ENCODE data around the gene SLC38A8. TPM values are rescaled to one million over a fixed set of nuclear protein-coding genes. Genes with fewer than 3 reads are reported as not detected.

SLC38A8 gene
- not detected for polyA plus RNA-seq (2012; ENCODE audit: low read depth, missing spikeins)

GRCh38 chr16:84042308-84042878 lies at the start of gene SLC38A8:
TSS of gene SLC38A8 (minus strand) at chr16:84042795. CDS start at chr16:84042157, 638 bp downstream.
- FAIRE-seq = no peak
- TF ChIP-seq PAX5 (IDR thresholded peaks at IDR 0.05; ENCODE audit: insufficient read depth, low read length, severe bottlenecking) = no peak
- TF ChIP-seq SPI1 (IDR thresholded peaks at IDR 0.05; ENCODE audit: low read depth, low read length) = no peak
- TF ChIP-seq POU2F2 (IDR thresholded peaks at IDR 0.05; ENCODE audit: low read depth, low read length) = no peak
- no peak for TF ChIP-seq POLR2A (IDR thresholded peaks at IDR 0.05; ENCODE audit: low read depth, low read length)
- no peak for TF ChIP-seq POLR2AphosphoS5 (IDR thresholded peaks at IDR 0.05; ENCODE audit: low read depth, low read length)
- no peak for TF ChIP-seq TAF1 (IDR thresholded peaks at IDR 0.05; ENCODE audit: low read depth, low read length)

GRCh38 chr16:84091460-84091859 lies 48.9 kb upstream of the SLC38A8 start:
- DNase-seq (ENCODE audit: insufficient read length, low spot score) (no peak), FAIRE-seq (no peak)
- no peak for TF ChIP-seq PAX5 (IDR thresholded peaks at IDR 0.05; ENCODE audit: insufficient read depth, low read length, severe bottlenecking)
- TF ChIP-seq SPI1 (IDR thresholded peaks at IDR 0.05; ENCODE audit: low read depth, low read length) = no peak
- no peak for TF ChIP-seq POLR2AphosphoS5 (IDR thresholded peaks at IDR 0.05; ENCODE audit: low read depth, low read length)
- no peak for TF ChIP-seq POU2F2 (IDR thresholded peaks at IDR 0.05; ENCODE audit: low read depth, low read length)
- TF ChIP-seq POLR2A (IDR thresholded peaks at IDR 0.05; ENCODE audit: low read depth, low read length) = no peak
- no peak for TF ChIP-seq TAF1 (IDR thresholded peaks at IDR 0.05; ENCODE audit: low read depth, low read length)

More at GRCh38 chr16:84042308-84042878, at the start of gene SLC38A8:
- no peak for DNase-seq (ENCODE audit: insufficient read length, low spot score)

GRCh38 chr16:84090211-84090610 lies 47.6 kb upstream of the SLC38A8 start:
- DNase-seq (ENCODE audit: insufficient read length, low spot score) (no peak), FAIRE-seq (no peak)
- TF ChIP-seq TAF1 (IDR thresholded peaks at IDR 0.05; ENCODE audit: low read depth, low read length) = no peak
- no peak for TF ChIP-seq PAX5 (IDR thresholded peaks at IDR 0.05; ENCODE audit: insufficient read depth, low read length, severe bottlenecking)
- no peak for TF ChIP-seq POLR2A (IDR thresholded peaks at IDR 0.05; ENCODE audit: low read depth, low read length)

- DNase-seq (ENCODE audit: insufficient read length, low spot score) (peak; percentile 61), FAIRE-seq (peak; percentile 100)
- TF ChIP-seq POLR2A (IDR thresholded peaks at IDR 0.05; ENCODE audit: low read depth, low read length) (no peak), POLR2AphosphoS5 (IDR thresholded peaks at IDR 0.05; ENCODE audit: low read depth, low read length) (no peak), POU2F2 (IDR thresholded peaks at IDR 0.05; ENCODE audit: low read depth, low read length) (peak; percentile 68; the same call in 1 of the 2 replicates), TAF1 (IDR thresholded peaks at IDR 0.05; ENCODE audit: low read depth, low read length) (no peak), PAX5 (IDR thresholded peaks at IDR 0.05; ENCODE audit: insufficient read depth, low read length, severe bottlenecking) (peak; percentile 68), SPI1 (IDR thresholded peaks at IDR 0.05; ENCODE audit: low read depth, low read length) (peak; percentile 77)
These were observed 46.2 kb upstream of the SLC38A8 start for GRCh38 chr16:84088695-84089395.

GRCh38 chr16:84087466-84088151 lies 45.0 kb upstream of the SLC38A8 start:
- FAIRE-seq = peak; percentile 89
- DNase-seq (ENCODE audit: insufficient read length, low spot score) = no peak
- TF ChIP-seq POU2F2 (IDR thresholded peaks at IDR 0.05; ENCODE audit: low read depth, low read length) (no peak), SPI1 (IDR thresholded peaks at IDR 0.05; ENCODE audit: low read depth, low read length) (peak; percentile 36; the same call in 1 of the 2 replicates)

GRCh38 chr16:84087001-84087400 lies 44.4 kb upstream of the SLC38A8 start:
- no peak for TF ChIP-seq POLR2AphosphoS5 (IDR thresholded peaks at IDR 0.05; ENCODE audit: low read depth, low read length)
- DNase-seq (ENCODE audit: insufficient read length, low spot score) (no peak), FAIRE-seq (no peak)

- no peak for DNase-seq (ENCODE audit: insufficient read length, low spot score)
- no peak for FAIRE-seq
- no peak for TF ChIP-seq POU2F2 (IDR thresholded peaks at IDR 0.05; ENCODE audit: low read depth, low read length)
- TF ChIP-seq SPI1 (IDR thresholded peaks at IDR 0.05; ENCODE audit: low read depth, low read length) = no peak
- TF ChIP-seq TAF1 (IDR thresholded peaks at IDR 0.05; ENCODE audit: low read depth, low read length) = no peak
- TF ChIP-seq PAX5 (IDR thresholded peaks at IDR 0.05; ENCODE audit: insufficient read depth, low read length, severe bottlenecking) = no peak
- no peak for TF ChIP-seq POLR2A (IDR thresholded peaks at IDR 0.05; ENCODE audit: low read depth, low read length)
- TF ChIP-seq POLR2AphosphoS5 (IDR thresholded peaks at IDR 0.05; ENCODE audit: low read depth, low read length) = no peak
These were observed 43.7 kb upstream of the SLC38A8 start for GRCh38 chr16:84086341-84086740.

- DNase-seq (ENCODE audit: insufficient read length, low spot score) (no peak), FAIRE-seq (no peak)
- no peak for TF ChIP-seq POLR2AphosphoS5 (IDR thresholded peaks at IDR 0.05; ENCODE audit: low read depth, low read length)
- TF ChIP-seq POU2F2 (IDR thresholded peaks at IDR 0.05; ENCODE audit: low read depth, low read length) = no peak
- no peak for TF ChIP-seq POLR2A (IDR thresholded peaks at IDR 0.05; ENCODE audit: low read depth, low read length)
- TF ChIP-seq PAX5 (IDR thresholded peaks at IDR 0.05; ENCODE audit: insufficient read depth, low read length, severe bottlenecking) = no peak
- no peak for TF ChIP-seq SPI1 (IDR thresholded peaks at IDR 0.05; ENCODE audit: low read depth, low read length)
- no peak for TF ChIP-seq TAF1 (IDR thresholded peaks at IDR 0.05; ENCODE audit: low read depth, low read length)
These were observed 43.2 kb upstream of the SLC38A8 start for GRCh38 chr16:84085773-84086172.

GRCh38 chr16:84085271-84085667 lies 42.7 kb upstream of the SLC38A8 start:
- TF ChIP-seq SPI1 (IDR thresholded peaks at IDR 0.05; ENCODE audit: low read depth, low read length) = no peak
- TF ChIP-seq PAX5 (IDR thresholded peaks at IDR 0.05; ENCODE audit: insufficient read depth, low read length, severe bottlenecking) = no peak
- TF ChIP-seq POLR2A (IDR thresholded peaks at IDR 0.05; ENCODE audit: low read depth, low read length) = no peak
- FAIRE-seq = no peak
- DNase-seq (ENCODE audit: insufficient read length, low spot score) = no peak

Data from GM12891 (cell line).